Jurkat, Clone E6-1 (cell line): ENCODE data around the gene CNIH3.

Experiments used
- DNase-seq: peaks from one replicate; pipeline ENCODE4 v3.0.0-alpha.2; 2011; ENCODE audit warnings: low read depth, low spot score
- H3K4me3 ChIP-seq: 2 replicates; pipeline ENCODE4 v1.5.1; 2011; ENCODE audit warnings: mild to moderate bottlenecking, low read length, control low read depth, moderate library complexity

Gene CNIH3

GRCh38 chr1:224609333-224609732, 6.8 kb upstream of the CNIH3 start:
- H3K4me3 ChIP-seq: no peak overlapping the region
- no peak for DNase-seq

DNA sequence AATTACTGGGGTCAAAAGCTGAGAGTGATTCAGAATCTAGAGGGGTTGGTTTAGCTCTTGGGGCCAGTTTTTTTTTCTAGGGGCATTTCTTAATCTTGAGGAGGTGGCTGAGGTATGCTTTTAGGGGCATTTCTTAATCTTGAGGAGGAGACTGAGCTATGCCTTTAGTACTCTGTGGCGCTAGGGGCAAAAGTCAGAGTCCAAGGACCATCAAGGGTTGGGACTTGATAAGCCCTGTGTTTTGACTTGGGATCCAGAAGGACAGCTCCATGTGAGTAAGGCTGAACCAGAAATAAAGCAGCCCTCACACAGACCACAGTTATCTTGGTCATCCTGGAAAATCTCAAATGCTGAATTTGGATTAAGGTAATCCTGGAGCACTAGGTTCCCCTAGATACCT, 3.9 kb upstream of the CNIH3 start:
- H3K4me3 ChIP-seq: no peak overlapping the region
- no peak for DNase-seq

DNA sequence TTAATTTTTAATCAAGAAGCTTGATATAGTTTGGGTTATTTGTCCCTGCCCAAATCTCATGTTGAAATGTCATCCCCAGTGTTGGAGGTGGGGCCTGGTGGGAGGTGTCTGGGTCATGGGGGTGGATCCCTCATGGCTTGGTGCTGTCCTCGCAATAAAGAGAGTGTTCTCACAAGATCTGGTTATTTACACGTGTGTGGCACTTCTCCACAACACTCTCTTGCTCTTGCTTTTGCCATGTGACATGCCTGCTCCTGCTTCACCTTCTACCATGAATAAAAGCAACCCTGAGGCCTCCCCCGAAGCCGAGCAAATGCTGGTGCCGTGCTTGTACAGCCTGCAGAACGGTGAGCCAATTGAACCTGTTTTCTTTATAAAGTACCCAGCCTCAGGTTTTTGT, 2.6 kb upstream of the CNIH3 start:
- no peak for DNase-seq
- no peak overlapping the region for H3K4me3 ChIP-seq

DNA sequence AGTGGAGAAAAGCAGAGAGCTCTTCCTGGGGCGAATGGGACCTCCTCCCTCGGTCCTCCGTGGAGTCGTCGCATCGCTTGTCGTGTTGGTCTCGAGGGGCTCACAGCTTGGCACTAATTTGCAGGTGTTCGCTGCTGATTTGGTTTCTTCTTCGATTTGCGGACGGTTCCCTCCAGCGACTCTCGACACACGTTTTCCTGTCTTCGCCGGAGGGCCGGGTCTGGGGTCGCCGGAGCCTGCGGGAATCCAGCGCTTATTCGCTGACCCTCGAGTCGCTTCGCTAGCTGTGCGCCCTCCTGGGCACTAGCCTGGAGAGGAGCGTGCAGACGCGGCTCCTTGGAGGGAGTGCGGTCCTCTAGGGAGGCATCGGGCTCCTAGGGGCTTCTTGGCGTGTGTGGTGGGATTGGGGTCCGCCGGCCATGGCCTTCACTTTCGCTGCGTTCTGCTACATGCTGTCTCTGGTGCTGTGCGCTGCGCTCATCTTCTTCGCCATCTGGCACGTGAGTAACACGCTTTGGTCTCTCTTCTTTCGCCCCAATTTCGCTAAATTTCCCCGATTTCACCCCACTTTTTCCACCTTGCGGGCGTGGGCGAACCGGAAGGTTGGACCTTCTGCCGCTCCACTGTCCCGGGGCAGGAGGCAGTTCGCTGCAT, 766 bp downstream of the CNIH3 start:
- H3K4me3 ChIP-seq: no peak overlapping the region
- no peak for DNase-seq

GRCh38 chr1:224617410-224618355, 1.6 kb downstream of the CNIH3 start:
- no peak overlapping the region for H3K4me3 ChIP-seq
- DNase-seq: no peak

- H3K4me3 ChIP-seq: no peak overlapping the region
- no peak for DNase-seq
These were observed 3.1 kb downstream of the CNIH3 start for GRCh38 chr1:224619209-224619608.

DNA sequence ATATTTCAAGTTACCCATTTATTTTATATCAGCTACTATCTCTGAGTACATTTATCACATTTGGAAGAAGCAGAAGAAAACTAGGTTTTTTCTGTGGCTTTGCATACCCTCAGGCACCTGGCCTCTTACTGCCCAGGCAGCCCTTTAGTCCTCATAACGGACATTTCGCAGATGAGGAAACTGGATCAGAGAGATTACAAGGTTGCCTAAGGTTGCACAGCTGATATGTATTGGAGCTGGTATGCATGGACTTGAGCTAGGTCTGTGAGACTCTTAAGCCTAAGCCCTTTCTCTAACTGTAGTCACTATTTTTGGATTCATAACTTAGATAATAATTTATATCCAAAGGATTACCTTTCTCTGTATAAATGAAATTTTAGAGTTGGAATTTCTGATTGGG, 4.0 kb downstream of the CNIH3 start:
- H3K4me3 ChIP-seq: no peak overlapping the region
- no peak for DNase-seq

DNA sequence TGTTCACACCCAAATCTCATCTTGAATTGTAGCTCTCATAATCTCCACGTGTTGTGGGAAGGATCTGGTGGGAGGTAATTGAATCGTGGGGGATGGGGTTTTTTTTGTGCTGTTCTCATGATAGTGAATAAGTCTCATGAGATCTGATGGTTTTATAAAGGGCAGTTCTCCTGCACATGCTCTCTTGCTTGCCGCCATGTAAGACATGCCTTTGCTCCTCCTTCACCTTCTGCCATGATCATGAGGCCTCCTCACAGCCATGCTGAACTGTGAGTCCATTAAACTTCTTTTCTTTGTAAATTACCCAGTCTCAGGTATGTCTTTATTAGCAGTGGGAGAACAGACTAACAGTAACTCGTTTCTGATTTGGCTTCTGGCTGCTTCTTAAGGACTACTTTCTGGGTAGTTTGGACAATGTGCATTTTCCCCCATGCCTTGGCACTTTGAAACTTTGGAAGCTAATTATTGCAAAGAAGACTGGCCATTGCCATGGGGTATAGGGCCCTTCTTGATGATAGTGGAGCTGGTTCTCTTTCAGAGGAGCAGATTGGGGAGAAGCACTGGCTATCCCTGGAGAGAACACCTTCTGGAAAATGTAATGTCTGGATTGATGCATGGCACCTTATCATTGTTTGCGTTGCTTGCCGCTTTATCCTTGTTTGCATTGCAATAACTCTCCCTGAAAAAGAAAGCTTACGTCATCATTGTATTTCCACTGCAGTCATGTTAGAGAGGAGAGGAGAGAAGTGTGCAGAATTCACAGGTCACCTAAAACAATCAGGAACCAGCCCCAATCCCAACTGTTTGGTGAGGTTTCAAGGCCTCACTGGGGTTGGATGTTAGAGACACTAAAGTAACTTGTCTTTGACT, 5.9 kb downstream of the CNIH3 start:
- H3K4me3 ChIP-seq: no peak overlapping the region
- no peak for DNase-seq

DNA sequence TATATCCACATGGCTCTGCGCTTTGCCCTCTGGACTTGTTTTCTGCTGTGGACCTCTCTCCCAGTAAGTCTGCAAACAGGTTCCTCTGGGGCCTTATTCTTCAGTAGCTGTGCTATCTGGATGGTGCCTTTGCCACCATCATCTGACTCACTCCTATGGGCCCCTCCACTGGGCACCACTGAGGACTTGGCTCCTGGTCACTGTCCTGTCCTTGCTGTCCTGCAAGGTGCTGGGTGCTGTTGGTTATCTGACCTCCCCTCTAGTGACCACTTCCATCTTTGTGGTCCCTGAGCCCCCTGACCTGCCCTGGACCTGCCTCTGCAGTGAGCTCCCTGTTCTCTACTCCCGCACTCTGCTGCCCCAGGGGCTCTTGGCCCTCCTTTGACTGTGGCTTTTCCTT, 6.7 kb downstream of the CNIH3 start:
- DNase-seq: no peak

DNA sequence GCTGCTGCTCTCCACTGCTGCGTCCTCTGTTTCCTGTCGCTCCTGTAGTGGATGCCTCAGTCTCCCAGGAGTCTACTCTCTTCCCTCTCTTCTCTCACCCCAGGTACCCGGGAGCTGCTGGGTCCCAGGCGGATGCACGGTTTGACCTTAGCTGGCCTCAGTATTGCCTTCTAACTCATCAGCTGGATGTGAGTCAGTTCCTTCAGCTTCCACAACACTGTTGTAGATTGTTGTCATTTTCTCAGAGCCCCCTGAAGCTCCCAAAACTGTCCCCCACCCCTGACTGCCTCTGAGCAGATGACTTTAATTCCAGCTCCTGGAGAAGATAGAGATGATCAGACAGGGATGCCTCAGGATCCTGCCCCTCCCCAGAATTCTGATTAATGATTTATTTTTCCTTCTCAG, 7.2 kb downstream of the CNIH3 start:
- DNase-seq: no peak
- no peak overlapping the region for H3K4me3 ChIP-seq

More for the DNA sequence above, 6.7 kb downstream of the CNIH3 start:
- no peak overlapping the region for H3K4me3 ChIP-seq

DNA sequence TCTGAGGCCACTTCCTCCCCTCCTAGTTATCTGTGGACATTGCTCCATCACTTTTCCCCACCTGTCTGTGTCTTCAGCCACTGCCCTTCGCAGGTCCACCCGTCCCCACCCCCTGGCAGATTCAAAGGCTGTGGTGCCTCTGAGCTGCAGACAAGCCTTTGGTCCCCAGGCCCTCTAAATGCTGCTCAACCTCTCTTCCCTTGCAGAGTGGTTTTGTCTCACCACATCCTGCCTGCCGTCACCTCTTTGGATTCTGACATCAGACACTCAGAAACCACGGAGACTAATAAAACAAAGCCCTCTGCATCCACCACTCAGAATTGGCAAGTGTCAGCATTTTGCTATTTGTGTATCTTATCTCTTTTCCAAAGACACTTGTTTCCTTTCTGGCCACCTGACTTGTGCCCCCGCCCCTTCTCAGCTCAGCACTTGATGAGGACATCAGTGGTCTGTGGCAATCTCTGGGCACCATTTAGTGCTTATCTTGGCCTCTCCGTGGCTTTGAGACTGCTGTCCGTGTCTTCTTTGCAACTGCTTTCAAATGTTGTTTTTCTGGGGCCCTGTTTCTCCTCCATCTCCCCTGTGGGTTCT, 7.7 kb downstream of the CNIH3 start:
- peak; percentile 93 for DNase-seq
- H3K4me3 ChIP-seq: no peak overlapping the region

DNA sequence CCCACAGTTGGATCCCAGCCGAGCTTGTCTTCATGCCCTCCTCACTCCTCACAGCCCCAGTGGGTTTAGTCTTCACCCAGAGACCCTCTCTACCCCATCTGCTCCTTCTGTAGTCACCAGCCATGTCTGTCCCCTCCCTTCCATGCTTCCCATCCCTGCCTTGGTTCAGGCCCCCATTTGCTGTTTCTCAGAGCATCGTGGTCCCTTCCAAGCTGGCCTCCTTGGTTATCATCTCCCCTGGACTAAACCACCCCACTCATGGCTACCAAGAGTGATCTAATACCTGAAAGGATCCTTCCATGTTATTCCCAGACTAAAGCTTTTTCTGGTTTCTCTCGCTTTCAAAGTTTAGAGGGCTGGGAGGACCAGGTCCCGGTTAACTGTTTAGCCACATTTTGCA, 8.3 kb downstream of the CNIH3 start:
- no peak overlapping the region; the same call in 1 of the 2 replicates for H3K4me3 ChIP-seq
- DNase-seq: no peak

DNA sequence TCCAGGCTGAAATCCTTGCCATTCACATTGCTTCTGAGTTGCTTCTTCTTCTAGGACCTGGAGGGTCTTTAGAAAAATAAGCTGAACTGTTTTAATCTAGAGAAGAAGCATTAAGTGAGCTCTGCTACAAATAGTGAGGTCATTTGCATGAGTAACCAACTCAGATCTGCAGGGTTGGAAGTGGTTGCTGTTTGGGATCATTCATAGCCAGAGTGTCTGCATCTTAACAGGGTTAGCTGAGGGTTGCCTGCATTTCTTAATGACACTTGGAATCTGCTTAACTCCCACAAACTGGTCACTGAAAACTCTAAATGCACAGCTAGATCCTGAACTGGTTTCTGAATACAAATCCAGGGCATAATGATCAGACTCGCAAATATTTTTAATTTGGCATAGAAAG, 9.9 kb downstream of the CNIH3 start:
- H3K4me3 ChIP-seq: no peak overlapping the region
- no peak for DNase-seq

DNA sequence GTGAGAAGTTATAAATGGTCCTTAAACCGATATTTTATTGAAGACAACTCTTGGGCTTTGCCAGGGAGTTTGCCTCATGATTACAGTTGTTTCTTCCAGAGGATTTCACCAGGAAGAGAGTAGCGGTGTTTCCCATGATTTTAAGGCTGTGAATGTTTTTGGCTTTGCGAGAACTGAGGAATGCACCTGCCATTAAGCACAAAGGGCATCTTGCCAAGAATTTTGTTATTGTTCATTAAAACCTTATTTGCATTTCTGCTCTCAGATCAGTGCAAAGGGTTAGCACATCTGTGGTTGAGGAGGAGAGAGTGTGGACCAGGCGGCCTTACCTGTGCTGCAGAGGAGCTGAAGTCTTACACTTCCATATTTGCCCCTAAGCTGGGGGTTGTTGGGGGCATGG, 13.8 kb downstream of the CNIH3 start:
- DNase-seq: no peak

DNA sequence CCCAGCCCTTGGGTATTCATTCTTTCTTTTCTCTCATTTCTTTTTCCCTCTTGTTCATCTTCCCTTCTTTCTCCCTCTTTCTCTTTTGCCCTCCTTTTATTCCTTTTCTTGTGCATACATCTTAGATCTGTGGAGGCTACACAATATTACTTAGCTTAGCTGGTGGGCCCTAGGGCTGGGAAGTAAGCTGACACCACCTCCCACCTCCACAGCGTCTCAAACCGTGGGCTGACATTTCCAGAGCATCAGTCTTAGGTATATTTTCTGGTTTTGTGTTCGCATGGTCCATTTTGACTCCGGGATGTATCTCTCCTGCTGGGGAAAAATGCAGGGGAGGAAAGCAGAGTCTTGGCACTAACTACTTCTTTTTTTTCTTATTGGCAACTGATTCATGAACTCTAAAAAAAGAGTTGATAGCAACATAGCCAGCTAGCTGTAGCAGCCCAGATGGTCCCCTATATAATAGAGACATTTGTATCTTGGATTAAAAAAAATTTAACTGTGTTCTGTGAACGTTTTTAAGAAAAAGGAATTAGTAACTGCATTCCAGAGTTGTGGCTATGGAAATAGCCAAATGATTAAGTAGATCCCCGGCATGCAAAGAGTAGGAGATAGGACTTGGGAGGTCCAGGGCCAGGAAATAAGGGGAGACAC, 15.5 kb downstream of the CNIH3 start:
- DNase-seq: no peak
- no peak overlapping the region for H3K4me3 ChIP-seq

More for the DNA sequence above, 13.8 kb downstream of the CNIH3 start:
- no peak overlapping the region for H3K4me3 ChIP-seq

GRCh38 chr1:224632381-224632871, 16.3 kb downstream of the CNIH3 start:
- DNase-seq: no peak
- H3K4me3 ChIP-seq: no peak overlapping the region

- no peak overlapping the region for H3K4me3 ChIP-seq
- DNase-seq: no peak
These were observed 16.8 kb downstream of the CNIH3 start for GRCh38 chr1:224632921-224633321.

DNA sequence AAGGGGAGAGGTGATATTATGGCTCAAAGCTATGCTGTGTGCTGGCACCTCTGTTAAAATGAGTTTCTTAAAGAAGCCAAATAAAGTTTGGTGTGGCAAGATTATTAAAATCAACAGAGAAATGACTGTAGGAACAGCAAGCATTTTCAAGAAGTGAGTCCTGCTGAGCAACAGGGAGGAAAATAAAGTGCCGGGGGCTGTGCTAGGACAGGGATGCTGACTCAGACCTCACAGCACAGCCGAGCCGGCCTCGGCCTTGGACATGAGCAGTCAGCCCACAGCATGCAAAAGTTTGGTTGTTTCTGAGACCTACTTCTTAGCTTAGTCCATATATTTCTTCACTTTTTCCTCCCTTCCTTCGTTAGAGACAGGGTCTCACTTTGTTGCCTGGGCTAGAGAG, 19.2 kb downstream of the CNIH3 start:
- DNase-seq: no peak
- H3K4me3 ChIP-seq: no peak overlapping the region

GRCh38 chr1:224637515-224637914, 21.4 kb downstream of the CNIH3 start:
- H3K4me3 ChIP-seq: no peak overlapping the region
- no peak for DNase-seq
